Panc1 (cell line): Measurements from ENCODE around the gene ELAVL4. TPM values are rescaled to one million over a fixed set of nuclear protein-coding genes. Genes with fewer than 3 reads are reported as not detected.

Experiments used
- ATAC-seq: fragments of 200-7000 bp; cut with Tn5 transposase; 2 replicates; pipeline ENCODE4 v1.9.1; 2020; ENCODE audit warnings: mild to moderate bottlenecking, moderate library complexity
- BruUV-seq: library from RNA; stranded (reverse); fragments of 400-500 nt; replicated peaks from 2 replicates; lab custom pipeline; 2021; lab: Mats Ljungman, UMichigan
- CTCF ChIA-PET: fragments of 300-600 bp; sonication (Branson Sonifier 250); formaldehyde crosslinking; loops from one replicate; lab custom pipeline; 2022; ENCODE audit warnings: antibody characterized with exemption; lab: Charles Lee
- POLR2A ChIA-PET: fragments of 300-600 bp; sonication (Branson Sonifier 250); formaldehyde crosslinking; loops from one replicate; lab custom pipeline; 2022; ENCODE audit warnings: antibody characterized with exemption; lab: Charles Lee
- DNase-seq: peaks from one replicate; pipeline ENCODE4 v3.0.0-alpha.2; 2010; ENCODE audit warnings: low read depth, low spot score
- H3K27ac ChIP-seq: 2 replicates; pipeline ENCODE4 v1.5.1; 2011; ENCODE audit warnings: mild to moderate bottlenecking, low read length, inconsistent platforms
- H3K27me3 ChIP-seq: fragments of 200-500 bp; sonication (Bioruptor generic); 2 replicates; pipeline ENCODE4 v1.6.0; 2014; ENCODE audit warnings: low read length, inconsistent platforms; ENCODE audit not compliant: control insufficient read depth, insufficient read depth
- H3K36me3 ChIP-seq: fragments of 200-500 bp; sonication (Bioruptor generic); 2 replicates; pipeline ENCODE4 v1.5.1; 2014; ENCODE audit warnings: inconsistent platforms, mild to moderate bottlenecking, low read length, moderate library complexity; ENCODE audit not compliant: control insufficient read depth, insufficient read depth
- H3K4me1 ChIP-seq: 2 replicates; pipeline ENCODE4 v1.5.1; 2011; ENCODE audit warnings: inconsistent platforms, mild to moderate bottlenecking, low read length, moderate library complexity; ENCODE audit not compliant: control insufficient read depth, insufficient read depth
- H3K4me3 ChIP-seq, 2 experiments: 2 replicates each; pipeline ENCODE4 v1.5.1; 2011 to 2012; ENCODE audit warnings: low read depth in 2 of 2, low read length in 2 of 2, mild to moderate bottlenecking in 2 of 2, inconsistent platforms in 1 of 2, moderate library complexity in 1 of 2
- H3K9me3 ChIP-seq: fragments of 200-500 bp; sonication (Bioruptor generic); 2 replicates; pipeline ENCODE4 v1.5.1; 2014; ENCODE audit warnings: low read depth, mild to moderate bottlenecking, inconsistent platforms, low read length, moderate library complexity; ENCODE audit not compliant: control insufficient read depth, insufficient read depth
- POLR2AphosphoS5 ChIP-seq: IDR thresholded peaks from 2 replicates; pipeline ENCODE4 v1.6.1; 2012; ENCODE audit warnings: mild to moderate bottlenecking, low read depth, low read length, moderate library complexity
- SIN3A ChIP-seq: IDR thresholded peaks from 2 replicates; pipeline ENCODE4 v1.6.1; 2012; ENCODE audit warnings: low read depth, mild to moderate bottlenecking, low read length, moderate library complexity, borderline replicate concordance; ENCODE audit not compliant: insufficient read depth
- TCF7L2 ChIP-seq: IDR thresholded peaks from 2 replicates; pipeline ENCODE4 v1.6.1; 2011; ENCODE audit warnings: mild to moderate bottlenecking, low read depth, low read length, inconsistent platforms
- in situ Hi-C: cut with HindIII; loops from 2 replicates; pipeline ENCODE4 v1.10.0; 2016; ENCODE audit warnings: low sequenced_read_pairs, low pct_unique_long_range_greater_than_20kb
- intact Hi-C: fragments of 100-400 bp; cut with micrococcal nuclease; formaldehyde crosslinking; loops from one replicate; pipeline ENCODE4 v1.10.0; 2022; ENCODE audit not compliant: unreplicated experiment
- total RNA-seq: library from RNA; stranded (reverse); gene quantifications from one replicate; pipeline ENCODE4 v1.2.1, GENCODE V29; 2021; ENCODE audit not compliant: unreplicated experiment
- TF ChIP-seq, protein P1 (sequence below): fragments of 450-650 bp; IDR thresholded peaks from 2 replicates; pipeline ENCODE4 v1.5.1; 2017; ENCODE audit warnings: mild to moderate bottlenecking
- TF ChIP-seq, protein P2 (sequence below), 2 experiments: IDR thresholded peaks; 2 replicates each; pipeline ENCODE4 v1.6.1; 2011 to 2012; ENCODE audit warnings: low read depth in 2 of 2, control low read depth in 1 of 2, low read length in 1 of 2, mild to moderate bottlenecking in 1 of 2, moderate library complexity in 1 of 2; ENCODE audit not compliant: insufficient read depth in 1 of 2

The ELAVL4 gene
- total RNA-seq, 1 experiment from 2014 or later, result not detected

DNA sequence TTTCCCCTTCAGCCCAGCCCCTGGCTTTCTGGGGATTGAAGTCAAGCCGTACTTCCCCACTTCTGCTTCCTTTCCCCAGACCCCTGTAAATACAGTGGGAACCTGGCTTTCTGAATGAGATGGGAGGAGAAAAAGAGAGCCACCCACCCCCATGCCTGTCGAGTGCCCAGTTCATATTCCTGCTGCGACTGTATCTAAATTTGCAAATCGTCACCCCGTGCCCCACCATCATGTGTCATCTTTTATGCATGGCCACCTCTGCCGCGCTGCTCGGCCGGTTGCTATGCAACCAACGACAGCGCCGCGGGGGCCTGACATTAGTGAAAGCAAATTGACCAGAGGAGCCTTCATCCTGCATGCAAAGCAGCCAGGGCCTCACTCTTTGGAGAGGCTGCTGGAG, 143.0 kb downstream of the ELAVL4 start:
- H3K27ac ChIP-seq, result no peak overlapping the region

DNA sequence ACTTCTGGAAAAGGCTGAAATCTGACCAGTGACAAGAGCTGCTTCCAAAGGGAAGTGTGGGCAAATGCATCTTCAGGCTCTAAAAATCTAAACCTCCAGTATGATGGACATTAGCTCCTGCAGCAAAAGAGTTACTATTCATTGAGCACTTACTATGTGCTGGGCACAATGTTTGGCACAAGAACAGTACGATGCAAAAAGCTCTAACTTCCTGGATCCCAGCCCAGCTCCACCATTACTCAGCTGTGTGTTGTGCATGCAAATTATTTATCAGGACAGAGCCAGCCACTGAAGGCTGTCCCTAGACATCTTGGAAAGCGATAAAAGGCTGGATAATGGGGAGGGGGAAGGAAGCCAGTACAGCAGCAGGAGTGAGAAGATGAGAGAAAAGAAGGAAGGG, 143.5 kb downstream of the ELAVL4 start:
- ChIA-PET CTCF (no interaction called here), POLR2A (no interaction called here)
- BruUV-seq, result no TSS peak
- H3K36me3 ChIP-seq, result no peaks in the 10 kb centered on the region
- no peaks in the 10 kb centered on the region for H3K4me1 ChIP-seq
- no peak overlapping the region for H3K4me3 ChIP-seq
- H3K27me3 ChIP-seq, result no peaks in the 10 kb centered on the region
- no peak overlapping the region for H3K27ac ChIP-seq
- H3K9me3 ChIP-seq, result no peaks in the 10 kb centered on the region
- in situ Hi-C loops, result no loop called here
- intact Hi-C loops, result no loop called here
- ATAC-seq, result no peak
- DNase-seq, result no peak
- TF ChIP-seq, protein P1, sequence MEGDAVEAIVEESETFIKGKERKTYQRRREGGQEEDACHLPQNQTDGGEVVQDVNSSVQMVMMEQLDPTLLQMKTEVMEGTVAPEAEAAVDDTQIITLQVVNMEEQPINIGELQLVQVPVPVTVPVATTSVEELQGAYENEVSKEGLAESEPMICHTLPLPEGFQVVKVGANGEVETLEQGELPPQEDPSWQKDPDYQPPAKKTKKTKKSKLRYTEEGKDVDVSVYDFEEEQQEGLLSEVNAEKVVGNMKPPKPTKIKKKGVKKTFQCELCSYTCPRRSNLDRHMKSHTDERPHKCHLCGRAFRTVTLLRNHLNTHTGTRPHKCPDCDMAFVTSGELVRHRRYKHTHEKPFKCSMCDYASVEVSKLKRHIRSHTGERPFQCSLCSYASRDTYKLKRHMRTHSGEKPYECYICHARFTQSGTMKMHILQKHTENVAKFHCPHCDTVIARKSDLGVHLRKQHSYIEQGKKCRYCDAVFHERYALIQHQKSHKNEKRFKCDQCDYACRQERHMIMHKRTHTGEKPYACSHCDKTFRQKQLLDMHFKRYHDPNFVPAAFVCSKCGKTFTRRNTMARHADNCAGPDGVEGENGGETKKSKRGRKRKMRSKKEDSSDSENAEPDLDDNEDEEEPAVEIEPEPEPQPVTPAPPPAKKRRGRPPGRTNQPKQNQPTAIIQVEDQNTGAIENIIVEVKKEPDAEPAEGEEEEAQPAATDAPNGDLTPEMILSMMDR, result no peak
- no peak for TF ChIP-seq TCF7L2
- no peak for TF ChIP-seq SIN3A
- TF ChIP-seq, protein P2, sequence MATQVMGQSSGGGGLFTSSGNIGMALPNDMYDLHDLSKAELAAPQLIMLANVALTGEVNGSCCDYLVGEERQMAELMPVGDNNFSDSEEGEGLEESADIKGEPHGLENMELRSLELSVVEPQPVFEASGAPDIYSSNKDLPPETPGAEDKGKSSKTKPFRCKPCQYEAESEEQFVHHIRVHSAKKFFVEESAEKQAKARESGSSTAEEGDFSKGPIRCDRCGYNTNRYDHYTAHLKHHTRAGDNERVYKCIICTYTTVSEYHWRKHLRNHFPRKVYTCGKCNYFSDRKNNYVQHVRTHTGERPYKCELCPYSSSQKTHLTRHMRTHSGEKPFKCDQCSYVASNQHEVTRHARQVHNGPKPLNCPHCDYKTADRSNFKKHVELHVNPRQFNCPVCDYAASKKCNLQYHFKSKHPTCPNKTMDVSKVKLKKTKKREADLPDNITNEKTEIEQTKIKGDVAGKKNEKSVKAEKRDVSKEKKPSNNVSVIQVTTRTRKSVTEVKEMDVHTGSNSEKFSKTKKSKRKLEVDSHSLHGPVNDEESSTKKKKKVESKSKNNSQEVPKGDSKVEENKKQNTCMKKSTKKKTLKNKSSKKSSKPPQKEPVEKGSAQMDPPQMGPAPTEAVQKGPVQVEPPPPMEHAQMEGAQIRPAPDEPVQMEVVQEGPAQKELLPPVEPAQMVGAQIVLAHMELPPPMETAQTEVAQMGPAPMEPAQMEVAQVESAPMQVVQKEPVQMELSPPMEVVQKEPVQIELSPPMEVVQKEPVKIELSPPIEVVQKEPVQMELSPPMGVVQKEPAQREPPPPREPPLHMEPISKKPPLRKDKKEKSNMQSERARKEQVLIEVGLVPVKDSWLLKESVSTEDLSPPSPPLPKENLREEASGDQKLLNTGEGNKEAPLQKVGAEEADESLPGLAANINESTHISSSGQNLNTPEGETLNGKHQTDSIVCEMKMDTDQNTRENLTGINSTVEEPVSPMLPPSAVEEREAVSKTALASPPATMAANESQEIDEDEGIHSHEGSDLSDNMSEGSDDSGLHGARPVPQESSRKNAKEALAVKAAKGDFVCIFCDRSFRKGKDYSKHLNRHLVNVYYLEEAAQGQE (IDR thresholded peaks at IDR 0.05; ENCODE audit: insufficient read depth in 1 of 2, low read depth in 2 of 2, low read length in 1 of 2), result no peak
- no peak for TF ChIP-seq POLR2AphosphoS5

More for the DNA sequence above, 143.0 kb downstream of the ELAVL4 start:
- no TSS peak for BruUV-seq
- Histone ChIP-seq H3K27me3 (no peaks in the 10 kb centered on the region), H3K36me3 (no peaks in the 10 kb centered on the region), H3K9me3 (no peaks in the 10 kb centered on the region), H3K4me1 (no peaks in the 10 kb centered on the region), H3K4me3 (no peak overlapping the region)
- in situ Hi-C loops (no loop called here), intact Hi-C loops (no loop called here)
- CTCF ChIA-PET, result no interaction called here
- DNase-seq, result no peak
- POLR2A ChIA-PET, result no interaction called here
- ATAC-seq, result no peak
- TF ChIP-seq TCF7L2 (no peak), POLR2AphosphoS5 (no peak), SIN3A (no peak)
- TF ChIP-seq, protein P2 (IDR thresholded peaks at IDR 0.05; ENCODE audit: insufficient read depth in 1 of 2, low read depth in 2 of 2, low read length in 1 of 2), result no peak
- TF ChIP-seq, protein P1, result no peak
